ENCODE measurements around the gene FGF19. TPM values are rescaled to one million over a fixed set of nuclear protein-coding genes. Genes with fewer than 3 reads are reported as not detected.

Gene FGF19
- total RNA-seq, 1 donor from 2014 or later: not detected

DNA sequence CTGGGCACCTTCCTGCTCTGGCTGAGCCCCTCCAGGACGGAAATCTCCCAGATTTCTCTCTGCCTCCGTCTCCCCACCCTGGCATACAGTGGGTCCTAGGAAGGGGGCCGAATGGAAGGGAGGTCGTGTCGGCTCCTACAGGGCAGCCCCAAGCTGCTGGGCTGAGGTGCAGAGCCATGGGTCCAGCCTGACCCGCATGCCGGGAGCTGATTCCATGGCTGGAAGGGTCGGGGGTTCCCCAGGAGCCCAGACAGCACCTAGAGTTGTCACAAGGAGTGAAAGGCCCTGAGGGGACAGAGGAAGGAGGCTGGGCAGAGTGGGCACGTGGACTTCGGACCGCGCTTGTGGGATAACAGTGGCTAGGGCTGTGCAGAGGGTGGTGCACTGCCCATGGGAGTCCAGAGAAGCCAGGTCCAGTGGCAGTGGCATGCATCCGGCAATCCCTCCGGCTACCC lies 46.3 kb downstream of the FGF19 start:
- DNase-seq (ENCODE audit: extremely low read depth, low read depth, low spot score): no peak

DNA sequence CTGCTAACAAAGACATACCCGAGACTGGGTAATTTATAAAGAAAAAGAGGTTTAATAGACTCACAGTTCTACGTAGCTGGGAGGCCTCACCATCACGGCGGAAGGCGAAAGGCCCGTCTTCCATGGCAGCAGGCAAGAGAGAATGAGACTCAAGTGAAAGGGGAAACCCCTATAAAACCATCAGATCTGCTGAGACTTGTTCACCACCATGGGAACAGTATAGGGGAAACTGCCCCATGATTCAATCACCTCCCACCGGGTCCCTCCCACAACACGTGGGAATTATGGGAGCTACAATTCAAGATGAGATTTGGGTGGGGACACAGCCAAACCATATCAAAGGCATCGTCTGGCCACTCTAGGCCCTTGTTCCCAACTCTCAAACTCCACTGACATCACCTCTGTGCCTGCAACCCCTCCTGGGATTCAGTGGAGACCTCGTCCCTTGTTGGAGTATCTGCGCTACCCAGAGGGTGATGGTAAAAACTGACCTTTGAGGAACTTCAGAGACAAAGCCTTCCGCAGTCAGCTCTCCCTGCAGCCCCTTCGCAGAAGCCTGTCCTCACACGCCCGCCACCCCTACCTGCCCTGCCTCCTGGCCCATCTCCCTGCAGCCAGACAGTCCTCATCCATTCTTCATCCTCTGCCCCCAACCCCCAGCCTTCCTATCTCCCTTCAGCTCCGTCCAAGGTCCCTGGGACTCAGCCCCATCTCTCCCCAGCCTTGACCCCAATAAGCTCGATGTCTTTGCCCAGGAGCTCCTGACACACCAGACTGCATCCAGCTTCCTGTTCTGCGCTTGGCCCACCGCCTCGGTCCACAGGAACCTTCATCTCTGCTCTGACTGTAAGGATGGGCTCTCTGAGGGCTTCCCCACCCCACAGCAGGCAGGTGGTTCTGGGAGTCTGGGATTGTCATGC lies 47.0 kb downstream of the FGF19 start:
- DNase-seq (ENCODE audit: extremely low read depth, low read depth, low spot score): no peak

DNA sequence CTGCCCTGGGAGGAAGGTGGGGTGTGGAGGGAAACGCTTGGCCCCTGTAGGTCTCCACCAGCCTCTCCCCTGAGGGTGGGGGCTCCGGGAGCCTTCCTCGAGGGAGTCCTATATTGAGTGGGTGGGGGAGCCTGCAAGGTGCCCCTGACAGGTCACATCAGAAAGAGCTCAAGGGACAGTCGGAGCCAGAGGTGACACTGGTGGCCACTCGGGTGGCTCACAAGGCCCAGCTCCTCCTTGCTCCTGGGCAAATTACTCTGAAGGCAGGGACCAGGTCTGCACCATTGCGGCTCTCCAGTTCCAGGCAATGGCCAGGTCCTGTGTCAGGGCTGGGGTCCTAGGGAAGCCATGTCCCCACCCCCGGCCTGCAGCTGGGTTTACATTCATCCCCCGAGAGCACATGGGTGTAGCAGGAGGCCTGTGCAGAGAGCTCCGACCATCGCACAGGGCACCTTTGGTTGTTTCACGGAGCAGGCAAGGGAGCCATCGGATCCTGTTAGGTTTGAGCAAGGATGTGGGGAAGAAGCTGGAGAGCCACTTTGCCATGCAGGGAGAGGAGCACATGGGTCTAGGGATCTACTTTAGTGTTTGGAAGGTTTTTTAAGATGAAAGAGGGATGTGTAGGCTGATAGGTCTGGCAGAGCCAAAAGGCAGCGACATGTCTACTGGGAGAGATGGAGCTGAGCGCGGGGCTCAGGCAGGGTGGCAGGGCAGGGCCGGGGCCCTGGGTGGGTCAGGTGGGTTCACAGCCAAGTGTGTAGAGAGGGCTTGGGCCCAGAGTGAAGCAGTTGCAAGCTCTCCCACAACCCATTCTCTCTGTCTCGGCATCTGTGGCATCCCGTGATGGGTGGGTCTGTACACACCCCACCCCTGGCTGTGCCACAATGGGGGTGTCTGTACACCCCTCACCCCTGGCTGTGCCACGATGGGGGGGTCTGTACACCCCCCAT lies 48.1 kb downstream of the FGF19 start:
- no peak for DNase-seq (ENCODE audit: extremely low read depth, low read depth, low spot score)

DNA sequence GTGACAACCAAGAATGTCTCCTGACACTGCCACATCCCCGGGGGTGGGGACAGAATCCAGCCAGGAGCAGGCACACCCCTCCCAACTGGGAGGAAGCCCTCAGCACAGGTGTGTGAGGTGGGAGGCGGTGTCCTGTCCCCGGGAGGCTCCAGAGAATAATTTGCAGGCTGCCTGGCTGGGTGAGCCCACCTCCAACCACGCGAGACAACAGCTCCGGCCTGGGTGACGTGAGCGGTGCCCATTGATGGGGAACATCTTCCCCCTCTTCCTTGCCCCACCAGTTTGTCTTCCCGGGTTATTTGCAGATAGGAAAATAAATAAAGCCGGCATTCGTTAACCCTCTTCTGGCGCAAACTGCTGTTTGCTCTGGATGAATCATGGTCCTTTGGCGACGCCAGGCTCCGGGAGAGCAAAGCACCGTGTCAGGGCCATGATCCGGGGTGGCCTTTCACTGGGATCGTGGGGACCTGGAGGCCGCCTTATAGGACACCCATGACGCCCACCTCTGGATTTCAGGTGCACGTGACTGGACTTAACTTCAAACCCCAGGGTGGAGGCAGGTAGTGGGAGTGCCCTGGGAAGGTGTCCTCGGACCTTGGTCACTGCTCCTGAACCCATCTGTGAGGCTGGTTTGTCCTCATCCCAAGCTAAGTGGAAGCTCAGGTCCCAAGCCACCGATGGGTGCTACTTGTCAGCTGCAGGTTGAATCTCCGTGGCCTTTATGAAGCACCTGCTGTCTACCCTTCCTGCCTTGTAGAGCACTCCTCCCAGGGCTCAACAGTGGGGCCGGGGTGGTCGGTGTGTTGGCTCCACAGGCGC lies 49.0 kb downstream of the FGF19 start:
- no peak for DNase-seq (ENCODE audit: extremely low read depth, low read depth, low spot score)

DNA sequence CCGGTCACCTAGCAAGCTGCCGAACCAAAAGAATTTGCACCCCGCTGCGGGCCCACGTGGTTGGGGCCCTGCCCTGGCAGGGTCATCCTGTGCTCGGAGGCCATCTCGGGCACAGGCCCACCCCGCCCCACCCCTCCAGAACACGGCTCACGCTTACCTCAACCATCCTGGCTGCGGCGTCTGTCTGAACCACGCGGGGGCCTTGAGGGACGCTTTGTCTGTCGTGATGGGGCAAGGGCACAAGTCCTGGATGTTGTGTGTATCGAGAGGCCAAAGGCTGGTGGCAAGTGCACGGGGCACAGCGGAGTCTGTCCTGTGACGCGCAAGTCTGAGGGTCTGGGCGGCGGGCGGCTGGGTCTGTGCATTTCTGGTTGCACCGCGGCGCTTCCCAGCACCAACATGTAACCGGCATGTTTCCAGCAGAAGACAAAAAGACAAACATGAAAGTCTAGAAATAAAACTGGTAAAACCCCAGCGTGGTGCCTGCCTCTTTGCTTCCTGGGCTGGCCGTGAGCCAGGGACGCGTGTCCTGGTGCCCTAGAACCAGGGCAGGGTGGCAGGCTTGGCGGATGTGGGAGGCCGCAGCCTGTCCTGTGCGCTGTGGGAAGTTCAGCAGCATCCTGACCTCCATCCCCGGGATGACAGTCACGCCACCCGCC lies 49.7 kb downstream of the FGF19 start:
- DNase-seq (ENCODE audit: extremely low read depth, low read depth, low spot score): no peak

DNA sequence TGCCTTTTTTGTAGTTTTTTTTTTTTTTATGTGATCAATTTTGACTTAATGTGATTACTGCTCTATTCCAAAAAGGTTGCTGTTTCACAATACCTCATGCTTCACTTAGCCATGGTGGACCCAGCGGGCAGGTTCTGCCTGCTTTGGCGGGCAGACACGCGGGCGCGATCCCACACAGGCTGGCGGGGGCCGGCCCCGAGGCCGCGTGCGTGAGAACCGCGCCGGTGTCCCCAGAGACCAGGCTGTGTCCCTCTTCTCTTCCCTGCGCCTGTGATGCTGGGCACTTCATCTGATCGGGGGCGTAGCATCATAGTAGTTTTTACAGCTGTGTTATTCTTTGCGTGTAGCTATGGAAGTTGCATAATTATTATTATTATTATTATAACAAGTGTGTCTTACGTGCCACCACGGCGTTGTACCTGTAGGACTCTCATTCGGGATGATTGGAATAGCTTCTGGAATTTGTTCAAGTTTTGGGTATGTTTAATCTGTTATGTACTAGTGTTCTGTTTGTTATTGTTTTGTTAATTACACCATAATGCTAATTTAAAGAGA lies 50.3 kb downstream of the FGF19 start:
- no peak for DNase-seq (ENCODE audit: extremely low read depth, low read depth, low spot score)

DNA sequence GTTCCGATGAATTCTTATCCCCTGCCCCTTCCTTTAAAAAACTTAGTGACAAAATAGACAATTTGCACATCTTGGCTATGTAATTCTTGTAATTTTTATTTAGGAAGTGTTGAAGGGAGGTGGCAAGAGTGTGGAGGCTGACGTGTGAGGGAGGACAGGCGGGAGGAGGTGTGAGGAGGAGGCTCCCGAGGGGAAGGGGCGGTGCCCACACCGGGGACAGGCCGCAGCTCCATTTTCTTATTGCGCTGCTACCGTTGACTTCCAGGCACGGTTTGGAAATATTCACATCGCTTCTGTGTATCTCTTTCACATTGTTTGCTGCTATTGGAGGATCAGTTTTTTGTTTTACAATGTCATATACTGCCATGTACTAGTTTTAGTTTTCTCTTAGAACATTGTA lies 50.8 kb downstream of the FGF19 start:
- DNase-seq (ENCODE audit: extremely low read depth, low read depth, low spot score): no peak

DNA sequence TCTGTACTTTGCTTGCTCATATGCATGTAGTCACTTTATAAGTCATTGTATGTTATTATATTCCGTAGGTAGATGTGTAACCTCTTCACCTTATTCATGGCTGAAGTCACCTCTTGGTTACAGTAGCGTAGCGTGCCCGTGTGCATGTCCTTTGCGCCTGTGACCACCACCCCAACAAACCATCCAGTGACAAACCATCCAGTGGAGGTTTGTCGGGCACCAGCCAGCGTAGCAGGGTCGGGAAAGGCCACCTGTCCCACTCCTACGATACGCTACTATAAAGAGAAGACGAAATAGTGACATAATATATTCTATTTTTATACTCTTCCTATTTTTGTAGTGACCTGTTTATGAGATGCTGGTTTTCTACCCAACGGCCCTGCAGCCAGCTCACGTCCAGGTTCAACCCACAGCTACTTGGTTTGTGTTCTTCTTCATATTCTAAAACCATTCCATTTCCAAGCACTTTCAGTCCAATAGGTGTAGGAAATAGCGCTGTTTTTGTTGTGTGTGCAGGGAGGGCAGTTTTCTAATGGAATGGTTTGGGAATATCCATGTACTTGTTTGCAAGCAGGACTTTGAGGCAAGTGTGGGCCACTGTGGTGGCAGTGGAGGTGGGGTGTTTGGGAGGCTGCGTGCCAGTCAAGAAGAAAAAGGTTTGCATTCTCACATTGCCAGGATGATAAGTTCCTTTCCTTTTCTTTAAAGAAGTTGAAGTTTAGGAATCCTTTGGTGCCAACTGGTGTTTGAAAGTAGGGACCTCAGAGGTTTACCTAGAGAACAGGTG lies 51.8 kb downstream of the FGF19 start:
- no peak for DNase-seq (ENCODE audit: extremely low read depth, low read depth, low spot score)

DNA sequence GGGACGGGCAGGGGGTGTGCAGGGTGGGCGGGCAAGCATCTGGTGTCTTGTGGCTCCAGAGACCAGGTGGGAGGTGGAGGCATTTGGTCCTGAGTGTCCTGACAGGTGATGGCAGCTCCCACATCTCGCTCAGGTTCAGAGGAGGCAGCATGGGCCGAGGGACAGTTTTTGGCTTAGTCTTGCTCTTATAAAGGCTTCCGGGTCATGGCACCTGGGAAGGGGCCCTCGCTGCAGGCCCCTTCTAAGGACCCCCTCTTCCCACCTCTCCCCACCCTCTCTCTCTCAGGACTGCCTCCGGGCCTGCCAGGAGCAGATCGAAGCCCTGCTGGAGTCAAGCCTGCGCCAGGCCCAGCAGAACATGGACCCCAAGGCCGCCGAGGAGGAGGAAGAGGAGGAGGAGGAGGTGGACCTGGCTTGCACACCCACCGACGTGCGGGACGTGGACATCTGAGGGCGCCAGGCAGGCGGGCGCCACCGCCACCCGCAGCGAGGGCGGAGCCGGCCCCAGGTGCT lies 52.9 kb downstream of the FGF19 start:
- no peak for DNase-seq (ENCODE audit: extremely low read depth, low read depth, low spot score)

DNA sequence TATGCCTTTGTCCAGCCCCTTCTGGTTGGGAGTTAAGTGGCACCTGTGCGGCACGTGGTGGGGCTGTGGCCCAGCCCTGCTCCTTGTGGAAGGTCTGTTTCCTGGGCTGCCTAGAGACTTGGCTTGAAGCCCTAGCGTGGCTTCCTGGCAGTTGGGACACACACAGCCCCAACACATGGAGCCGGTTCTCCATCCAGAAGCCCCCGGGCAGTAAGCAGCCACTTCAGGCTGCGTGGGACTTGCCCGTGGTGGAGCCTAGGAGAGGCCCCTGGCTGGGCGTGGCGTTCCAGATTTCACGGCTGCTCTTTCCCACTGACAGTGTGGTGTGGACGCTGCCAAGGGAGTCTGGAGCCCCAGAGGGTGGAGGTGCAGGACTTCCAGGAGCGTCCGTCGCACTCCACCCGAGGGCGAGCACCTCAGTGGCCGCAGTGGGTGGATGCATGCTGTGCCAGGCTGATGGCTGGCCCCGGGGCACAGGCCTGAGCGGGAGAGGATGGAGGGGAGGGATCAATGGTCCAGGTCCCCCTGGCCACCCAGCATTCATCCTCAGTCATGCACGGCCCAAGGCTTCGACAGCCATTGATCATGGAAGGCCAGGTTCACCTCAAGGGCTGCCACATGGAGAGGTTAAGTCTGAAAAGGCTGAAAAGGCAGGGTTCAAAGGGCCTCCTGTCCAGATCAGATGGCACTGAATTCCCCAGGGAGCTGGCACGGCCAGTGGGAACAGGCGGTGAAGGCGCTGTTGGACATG lies 53.6 kb downstream of the FGF19 start:
- no peak for DNase-seq (ENCODE audit: extremely low read depth, low read depth, low spot score)

DNA sequence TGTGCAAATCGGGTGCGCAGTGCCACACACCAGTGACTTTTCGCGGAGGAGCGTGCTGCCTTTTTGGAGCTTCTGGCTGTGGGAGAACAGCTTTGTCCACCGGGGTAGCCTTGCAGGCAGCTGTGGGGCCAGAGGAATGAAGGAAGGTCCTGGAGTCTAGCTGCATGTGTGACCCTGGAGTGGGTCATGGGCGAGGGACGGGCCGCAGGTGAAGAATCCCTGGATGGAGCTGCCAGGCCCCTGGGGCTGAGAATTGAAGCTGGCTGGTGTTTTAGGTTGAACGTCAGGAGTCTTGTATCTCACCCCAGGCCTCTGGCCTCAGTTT lies 54.3 kb downstream of the FGF19 start:
- DNase-seq (ENCODE audit: extremely low read depth, low read depth, low spot score): no peak

DNA sequence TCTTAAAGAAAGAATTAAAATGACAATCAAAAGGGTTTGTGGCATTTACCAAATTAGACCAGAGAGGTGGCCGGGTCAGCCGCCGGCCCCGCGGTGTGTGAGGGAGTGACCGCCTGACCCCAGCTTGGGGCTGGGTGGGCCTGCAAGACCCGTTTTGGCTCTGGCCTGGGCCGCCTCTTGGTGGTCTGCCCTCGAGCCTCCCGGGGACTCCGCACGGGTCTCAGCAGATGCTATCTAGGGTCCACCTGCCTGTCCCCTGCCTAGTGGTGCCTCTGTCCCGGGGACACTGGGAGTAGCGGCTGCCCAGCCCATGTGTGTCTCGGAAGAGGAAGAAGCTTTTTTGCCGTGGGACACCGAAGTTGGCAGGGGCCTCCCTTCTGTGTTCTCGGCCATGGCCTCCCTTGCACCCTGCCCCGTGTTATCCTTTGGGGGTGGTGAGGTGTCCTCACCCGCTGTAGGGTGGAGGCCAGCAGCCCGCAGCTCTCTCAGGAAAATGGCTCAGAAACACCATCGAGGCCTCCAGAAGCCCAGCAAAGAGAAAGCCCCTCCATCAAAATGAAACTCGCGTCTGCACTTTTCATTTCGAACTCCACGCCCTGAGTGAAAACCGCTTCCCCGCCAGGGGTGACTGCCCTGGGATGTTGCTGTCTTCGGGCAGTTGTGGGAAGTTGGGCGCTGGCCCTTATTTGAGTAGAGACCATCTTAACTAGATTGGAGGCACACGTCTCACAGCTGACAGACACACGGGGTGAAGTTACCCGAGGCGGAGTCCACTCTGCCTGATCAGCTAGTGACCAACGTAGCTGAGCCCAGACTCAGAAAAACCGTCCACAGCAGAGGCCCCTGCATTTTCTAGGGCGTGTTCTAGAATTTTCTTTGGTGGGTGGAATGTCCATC lies 54.9 kb downstream of the FGF19 start:
- DNase-seq (ENCODE audit: extremely low read depth, low read depth, low spot score): no peak

Other genes with a start within 250 kb of the FGF19 start
- not detected in 2 replicates for gene LINC01488, start 222.4 kb downstream of the FGF19 start, total RNA-seq
- 580 and 831 TPM in 2 replicates for gene CCND1, start 62.9 kb downstream of the FGF19 start, total RNA-seq
- gene LTO1, start 28.7 kb downstream of the FGF19 start, total RNA-seq: 9.6 and 18.1 TPM in 2 replicates
- gene FGF4, start 71.3 kb upstream of the FGF19 start, total RNA-seq: not detected in 2 replicates
- gene FGF3, start 115.4 kb upstream of the FGF19 start, total RNA-seq: not detected in 2 replicates

Measured in glomerular endothelial cell (primary cell).